Activated naive CD8-positive, alpha-beta T cell treated with anti-CD3 and anti-CD28 coated beads, Interleukin-2, amount 10 ng/mL, durations not matched to agents 7 days and 5 days (primary cell): ENCODE results near the gene CXCR1. TPM values are rescaled to one million over a fixed set of nuclear protein-coding genes. Genes with fewer than 3 reads are reported as not detected.
"Not testable (repeated sequence)": the region's sequence is repeated elsewhere in the genome, so short reads cannot be mapped to it uniquely, and the experiment has no call there.

Source experiments
- ATAC-seq: fragments of 150-1000 bp; cut with Tn5 transposase; one replicate; pipeline ENCODE4 v1.10.0; 2021; ENCODE audit warnings: low read depth, moderate library complexity
- POLR2A ChIA-PET: fragments of 350-600 bp; sonication (Branson Sonifier 250); formaldehyde crosslinking; loops from one replicate; lab custom pipeline; 2021; ENCODE audit warnings: antibody characterized with exemption; lab: Charles Lee
- DNase-seq: peaks from one replicate; pipeline ENCODE4 v3.0.0; 2021
- H3K27ac Mint-ChIP-seq: one replicate; pipeline ENCODE4 v1.8.0; 2022; ENCODE audit warnings: mild to moderate bottlenecking, mixed read lengths
- H3K27me3 Mint-ChIP-seq: one replicate; pipeline ENCODE4 v1.8.0; 2022; ENCODE audit warnings: mild to moderate bottlenecking, moderate library complexity, mixed read lengths
- H3K36me3 Mint-ChIP-seq: one replicate; pipeline ENCODE4 v1.8.0; 2021; ENCODE audit warnings: mild to moderate bottlenecking, mixed read lengths
- H3K4me1 Mint-ChIP-seq: one replicate; pipeline ENCODE4 v1.8.0; 2021; ENCODE audit warnings: mixed read lengths
- H3K4me3 Mint-ChIP-seq: one replicate; pipeline ENCODE4 v1.8.0; 2022; ENCODE audit warnings: mild to moderate bottlenecking, moderate library complexity, mixed read lengths
- H3K9me3 Mint-ChIP-seq: one replicate; pipeline ENCODE4 v1.8.0; 2021; ENCODE audit warnings: mixed read lengths
- total RNA-seq, 2 experiments: library from RNA; stranded (reverse); gene quantifications; one replicate each; pipeline ENCODE4 v1.2.3, GENCODE V29; 2021

CXCR1 gene
- total RNA-seq, 2 experiments from 2014 or later: 0.14 to 0.19 TPM

DNA sequence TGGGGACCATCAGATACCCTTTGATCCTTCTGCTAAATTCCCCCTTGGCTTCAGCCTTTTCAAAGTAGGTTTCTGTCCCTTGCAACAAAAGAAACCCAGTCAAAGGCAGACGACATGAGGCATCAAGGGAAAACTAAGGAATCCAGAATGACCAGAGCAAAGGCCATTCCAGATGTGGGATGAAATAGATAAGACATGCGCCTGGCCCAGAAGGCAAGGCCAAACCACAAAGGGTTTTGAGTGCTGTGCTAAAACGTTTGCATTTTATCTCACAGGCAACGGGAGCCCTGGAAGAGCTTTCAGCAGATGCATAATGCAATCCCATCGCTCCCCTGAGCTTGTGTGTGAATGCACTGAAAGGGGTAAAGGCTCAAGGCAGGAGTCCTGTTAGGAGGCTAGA is 17.7 kb downstream of the CXCR1 start:
- DNase-seq: no peak
- Mint-ChIP-seq H3K9me3 (no peaks in the 10 kb centered on the region), H3K27ac (no peak overlapping the region), H3K27me3 (peaks cover 17% of the 10 kb centered on the region), H3K36me3 (no peaks in the 10 kb centered on the region), H3K4me1 (peaks cover 6% of the 10 kb centered on the region), H3K4me3 (no peak overlapping the region)
- no peak for ATAC-seq
- POLR2A ChIA-PET: no interaction called here

DNA sequence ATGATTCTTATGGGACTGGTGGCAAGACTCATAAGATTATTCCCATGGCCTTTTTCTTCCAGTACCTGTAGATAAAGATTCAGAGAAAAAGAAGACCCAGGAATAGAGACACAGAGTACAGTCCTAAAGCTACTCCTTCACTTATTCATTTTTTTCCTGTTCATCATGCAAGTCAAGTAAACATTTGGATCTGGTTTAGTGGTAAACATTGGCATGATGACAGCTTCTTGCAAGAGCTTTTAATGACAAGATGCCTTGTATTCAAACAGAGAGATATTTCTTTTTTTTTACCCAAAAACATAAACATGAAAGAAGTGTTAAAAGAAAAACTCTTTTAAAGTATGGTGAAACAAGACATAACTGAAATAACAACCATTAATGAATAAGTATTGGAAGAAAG is 20.7 kb downstream of the CXCR1 start:
- Mint-ChIP-seq H3K27me3 (peaks cover 28% of the 10 kb centered on the region), H3K9me3 (no peaks in the 10 kb centered on the region), H3K36me3 (no peaks in the 10 kb centered on the region), H3K4me1 (peaks cover 6% of the 10 kb centered on the region), H3K27ac (no peak overlapping the region), H3K4me3 (no peak overlapping the region)
- POLR2A ChIA-PET: no interaction called here
- no peak for DNase-seq
- ATAC-seq: no peak

DNA sequence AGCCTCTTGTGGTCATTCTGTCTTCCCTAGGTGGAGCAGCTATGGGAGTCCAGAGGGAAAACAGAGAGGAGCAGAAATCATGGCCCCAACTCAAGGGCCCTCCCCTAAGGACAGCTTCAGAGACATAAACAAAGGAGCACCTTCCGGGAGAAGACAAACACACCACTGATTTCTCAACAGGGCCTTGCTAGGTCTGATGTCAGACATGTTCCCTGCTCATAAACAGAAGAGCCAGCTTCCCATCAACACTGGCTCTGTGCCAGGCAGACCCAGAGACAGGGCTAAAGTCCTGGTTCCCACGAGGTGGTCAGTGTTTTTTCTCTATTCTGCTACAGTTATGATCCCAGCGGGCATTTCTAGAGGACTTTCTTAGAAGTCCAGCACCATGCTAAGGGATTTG is 21.6 kb downstream of the CXCR1 start:
- H3K9me3 Mint-ChIP-seq: no peaks in the 10 kb centered on the region
- no peak for ATAC-seq
- peaks cover 4% of the 10 kb centered on the region for H3K4me1 Mint-ChIP-seq
- no peak for DNase-seq
- H3K36me3 Mint-ChIP-seq: no peaks in the 10 kb centered on the region
- POLR2A ChIA-PET: no interaction called here
- no peak overlapping the region for H3K4me3 Mint-ChIP-seq
- peaks cover 27% of the 10 kb centered on the region for H3K27me3 Mint-ChIP-seq
- H3K27ac Mint-ChIP-seq: no peak overlapping the region

DNA sequence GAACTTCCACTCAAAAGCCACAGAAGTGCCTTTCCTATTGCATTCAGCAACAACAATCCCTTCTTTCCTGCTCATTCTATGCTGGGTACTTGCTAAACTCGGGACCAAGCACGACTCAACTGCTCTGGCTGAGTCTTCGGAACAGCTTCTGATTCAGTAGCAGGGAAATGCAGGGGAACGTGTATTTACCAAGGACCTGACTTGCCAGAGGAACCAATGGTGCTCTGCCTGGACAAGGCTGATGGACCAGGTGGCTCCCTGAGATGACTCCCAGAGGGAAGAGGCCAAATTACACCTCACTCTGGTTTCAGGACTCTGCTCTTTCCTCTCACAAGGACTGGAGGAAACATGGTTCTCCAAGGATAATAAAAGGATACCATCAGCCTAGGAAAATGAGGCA is 28.7 kb downstream of the CXCR1 start:
- H3K36me3 Mint-ChIP-seq: no peaks in the 10 kb centered on the region
- H3K9me3 Mint-ChIP-seq: no peaks in the 10 kb centered on the region
- H3K27ac Mint-ChIP-seq: no peak overlapping the region
- peaks cover 31% of the 10 kb centered on the region for H3K27me3 Mint-ChIP-seq
- peaks cover 4% of the 10 kb centered on the region for H3K4me1 Mint-ChIP-seq
- no peak overlapping the region for H3K4me3 Mint-ChIP-seq
- ATAC-seq (no peak), DNase-seq (no peak)
- POLR2A ChIA-PET: no interaction called here

DNA sequence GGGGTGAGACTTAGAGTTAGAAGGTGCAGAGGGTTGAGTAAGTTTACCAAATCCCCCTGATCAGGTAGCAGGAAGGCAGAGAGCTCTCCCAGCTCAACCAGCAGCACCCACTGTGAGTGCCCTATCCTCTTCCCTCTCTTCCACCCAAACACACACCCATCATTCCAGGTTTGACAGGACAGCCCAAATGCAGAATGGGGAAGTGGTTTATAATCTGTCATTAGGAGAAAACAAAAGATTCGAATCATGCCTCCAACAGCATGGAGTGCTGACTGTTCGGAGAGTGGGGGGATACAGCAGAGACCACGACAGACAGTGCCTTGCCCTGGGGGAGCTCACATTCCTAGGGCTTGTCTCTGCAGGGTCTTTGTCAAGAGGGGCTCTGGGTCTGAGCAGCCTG is 29.2 kb downstream of the CXCR1 start:
- ATAC-seq (no peak), DNase-seq (no peak)
- H3K4me3 Mint-ChIP-seq: no peak overlapping the region
- no peaks in the 10 kb centered on the region for H3K36me3 Mint-ChIP-seq
- no peak overlapping the region for H3K27ac Mint-ChIP-seq
- POLR2A ChIA-PET: no interaction called here
- H3K4me1 Mint-ChIP-seq: peaks cover 4% of the 10 kb centered on the region
- peaks cover 31% of the 10 kb centered on the region for H3K27me3 Mint-ChIP-seq
- no peaks in the 10 kb centered on the region for H3K9me3 Mint-ChIP-seq

DNA sequence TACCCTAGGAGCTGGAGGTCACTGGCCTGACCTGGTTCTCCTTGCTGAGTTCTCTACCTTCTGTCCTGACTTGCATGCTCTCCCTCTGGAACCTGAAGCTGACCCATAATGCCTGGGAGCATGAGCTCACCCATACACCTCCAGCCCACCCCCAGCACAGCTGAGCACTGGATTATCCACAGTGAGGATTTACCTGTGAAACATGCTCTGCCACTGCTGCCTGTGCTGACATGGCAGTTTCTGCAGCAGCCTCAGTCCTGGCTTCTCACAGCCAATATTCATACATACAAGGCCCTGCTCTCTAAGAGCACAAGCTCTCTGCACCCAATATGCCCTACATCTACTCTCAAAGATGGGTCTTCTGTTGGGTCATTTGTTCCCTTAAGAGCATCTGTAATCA is 35.9 kb downstream of the CXCR1 start:
- DNase-seq (no peak), ATAC-seq (no peak)
- no peaks in the 10 kb centered on the region for H3K9me3 Mint-ChIP-seq
- no peak overlapping the region for H3K27ac Mint-ChIP-seq
- H3K27me3 Mint-ChIP-seq: peaks cover 4% of the 10 kb centered on the region
- no peak overlapping the region for H3K4me3 Mint-ChIP-seq
- H3K36me3 Mint-ChIP-seq: no peaks in the 10 kb centered on the region
- POLR2A ChIA-PET: no interaction called here
- peaks cover 4% of the 10 kb centered on the region for H3K4me1 Mint-ChIP-seq

DNA sequence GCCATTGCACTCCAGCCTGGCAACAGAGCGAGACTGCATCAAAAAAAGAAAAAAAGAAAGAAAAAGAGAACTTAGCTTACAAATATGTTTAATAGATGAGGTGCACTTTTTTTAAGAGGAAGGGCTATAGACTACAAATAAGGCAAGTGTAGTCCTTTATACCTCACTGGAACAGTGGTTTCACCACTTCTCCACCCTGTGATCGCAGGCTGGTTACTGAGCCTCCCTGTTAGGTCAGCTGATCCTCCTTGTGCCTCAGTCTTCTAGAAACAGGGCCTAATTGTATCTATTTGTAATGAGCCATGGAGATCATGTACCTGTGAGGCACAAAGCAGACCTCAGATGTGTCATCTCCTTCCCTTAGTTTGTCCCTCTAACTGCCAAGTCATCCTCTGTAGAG is 36.4 kb downstream of the CXCR1 start:
- no peak overlapping the region for H3K4me3 Mint-ChIP-seq
- H3K27me3 Mint-ChIP-seq: peaks cover 4% of the 10 kb centered on the region
- peaks cover 8% of the 10 kb centered on the region for H3K4me1 Mint-ChIP-seq
- H3K27ac Mint-ChIP-seq: no peak overlapping the region
- no peaks in the 10 kb centered on the region for H3K36me3 Mint-ChIP-seq
- ATAC-seq (no peak), DNase-seq (no peak)
- POLR2A ChIA-PET: no interaction called here
- no peaks in the 10 kb centered on the region for H3K9me3 Mint-ChIP-seq

DNA sequence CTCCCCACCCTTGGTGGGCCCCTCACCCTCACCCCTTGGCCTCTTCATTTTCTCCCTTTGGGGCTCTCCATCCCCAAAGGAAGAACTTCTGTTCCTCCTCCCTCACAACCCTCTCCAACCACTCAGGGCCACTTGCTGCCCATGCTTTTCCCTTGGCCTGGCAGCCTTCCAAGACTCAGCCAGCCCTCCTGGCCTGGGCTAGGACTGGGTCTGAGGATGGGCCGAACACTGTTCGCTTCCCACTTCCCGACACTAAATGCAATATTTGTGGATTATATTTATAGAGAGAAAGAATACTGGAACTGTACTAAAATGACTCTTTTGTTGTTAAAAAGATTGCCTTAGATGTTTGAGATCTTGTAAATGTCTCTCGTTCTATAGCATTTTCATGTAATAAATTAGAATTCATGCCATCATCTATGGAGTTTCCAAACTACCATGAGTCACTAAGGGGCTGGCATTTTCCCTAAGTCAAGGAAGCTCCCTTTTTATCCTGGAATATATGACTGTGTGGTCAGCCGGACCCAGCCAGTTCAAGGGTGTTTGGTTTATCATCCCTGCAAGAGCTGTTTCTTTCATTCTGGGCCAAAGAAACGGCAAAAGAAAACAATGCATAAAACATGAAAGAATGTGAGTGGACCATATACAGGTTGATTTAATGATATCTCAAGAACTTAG is 37.2 kb downstream of the CXCR1 start:
- no peak for ATAC-seq
- DNase-seq: no peak
- Mint-ChIP-seq H3K27ac (no peak overlapping the region), H3K27me3 (peaks cover 4% of the 10 kb centered on the region), H3K36me3 (no peaks in the 10 kb centered on the region), H3K4me1 (peaks cover 9% of the 10 kb centered on the region), H3K4me3 (no peak overlapping the region), H3K9me3 (no peaks in the 10 kb centered on the region)
- POLR2A ChIA-PET: no interaction called here

DNA sequence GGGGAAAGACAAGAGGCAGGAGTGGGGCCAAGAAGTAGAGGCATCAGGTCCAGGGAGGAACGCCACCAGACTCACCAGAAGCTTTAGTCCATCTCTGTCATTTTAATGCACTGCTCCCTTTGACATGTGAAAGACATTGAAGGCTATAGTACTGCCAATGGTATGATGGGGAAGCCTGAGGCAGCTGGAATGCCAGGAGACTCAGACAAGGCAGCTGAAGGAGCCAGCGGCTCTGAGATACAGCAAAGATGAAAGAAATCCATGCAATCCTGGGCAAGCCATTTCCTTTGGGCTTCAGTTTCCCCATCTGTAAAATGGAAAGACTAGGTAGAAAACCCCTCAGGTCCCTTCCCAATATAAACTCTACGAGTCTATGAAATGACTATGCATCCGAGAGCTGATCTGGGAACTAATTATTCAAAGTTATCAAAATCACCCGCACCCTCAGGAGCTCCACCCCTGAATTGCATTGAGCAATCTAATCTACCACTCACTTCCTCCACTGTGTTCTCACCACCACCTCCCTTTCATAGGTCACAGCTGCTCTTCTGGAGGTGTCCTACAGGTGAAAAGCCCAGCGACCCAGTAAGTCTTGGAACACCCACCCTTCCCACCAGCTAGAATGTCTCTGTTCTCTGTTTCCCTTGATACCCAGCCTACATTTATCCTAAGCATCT is 37.8 kb downstream of the CXCR1 start:
- Mint-ChIP-seq H3K36me3 (no peaks in the 10 kb centered on the region), H3K27ac (no peak overlapping the region), H3K4me3 (no peak overlapping the region), H3K4me1 (peaks cover 9% of the 10 kb centered on the region), H3K9me3 (no peaks in the 10 kb centered on the region), H3K27me3 (peaks cover 2% of the 10 kb centered on the region)
- POLR2A ChIA-PET: no interaction called here
- DNase-seq: no peak
- no peak for ATAC-seq

DNA sequence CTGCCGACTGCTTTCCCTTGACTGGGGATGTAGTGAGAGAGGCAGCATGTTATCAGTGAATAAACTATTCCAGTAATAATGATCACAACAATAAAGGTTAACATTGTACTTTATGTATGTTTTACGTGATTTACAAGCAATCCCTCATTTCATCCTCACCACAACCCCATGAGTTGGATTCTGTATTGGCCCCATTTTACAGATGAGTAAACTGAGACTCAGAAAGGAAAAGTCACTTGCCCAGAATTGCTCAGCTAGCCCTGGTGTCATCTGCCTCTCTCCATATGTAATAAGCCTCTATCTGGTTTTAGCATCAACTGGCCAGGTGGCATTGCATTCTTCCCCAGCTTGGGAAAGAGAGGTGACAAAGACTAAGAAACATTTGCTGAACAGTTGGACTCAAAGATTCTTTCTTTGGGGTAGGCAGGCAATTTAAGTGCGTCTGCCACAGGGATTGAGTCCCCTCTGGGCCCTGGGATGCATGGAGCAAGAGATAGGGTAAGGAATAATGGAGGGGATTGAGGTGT is 38.8 kb downstream of the CXCR1 start:
- Mint-ChIP-seq H3K27me3 (peaks cover 2% of the 10 kb centered on the region), H3K4me3 (no peak overlapping the region), H3K9me3 (no peaks in the 10 kb centered on the region), H3K27ac (no peak overlapping the region), H3K4me1 (peaks cover 9% of the 10 kb centered on the region), H3K36me3 (no peaks in the 10 kb centered on the region)
- POLR2A ChIA-PET: no interaction called here
- ATAC-seq (no peak), DNase-seq (no peak)

DNA sequence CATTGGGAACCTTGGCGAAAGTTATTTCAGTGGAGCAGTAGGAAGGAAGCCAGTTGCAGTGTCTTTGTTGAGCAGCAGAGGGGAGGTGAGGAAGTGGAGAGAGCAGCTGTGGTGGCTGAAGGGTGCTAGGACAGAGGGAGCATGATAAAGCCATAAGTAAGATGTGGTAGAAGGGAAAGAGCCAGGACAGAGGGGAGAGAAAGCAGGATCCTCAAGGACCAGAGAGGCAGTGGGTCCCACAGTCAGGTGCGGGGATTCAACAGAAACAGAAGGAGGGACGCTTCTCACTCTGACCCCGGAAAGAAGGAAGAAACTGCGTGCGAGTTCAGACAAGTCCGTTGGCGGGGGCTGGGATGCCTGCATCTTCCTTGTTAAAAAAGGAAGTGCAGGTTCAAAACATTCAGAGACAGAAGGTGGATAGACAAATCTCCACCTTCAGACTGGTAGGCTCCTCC is 41.1 kb downstream of the CXCR1 start, which contains the start of gene CXCR2:
TSS of gene CXCR2 (plus strand) at position 403 of the 455 bp plus-strand sequence. CDS start 8,774 bp downstream, outside the sequence.
- H3K27ac Mint-ChIP-seq: peak within 1 kb of the TSS; percentile 76
- POLR2A ChIA-PET: interaction anchor here (0.5 kb wide), 1 partner anchor 375 kb away, joined by 3 read pairs; no protein-coding TSS in a partner anchor
- no peaks in the 10 kb centered on the region for H3K36me3 Mint-ChIP-seq
- peaks cover 6% of the 10 kb centered on the region for H3K9me3 Mint-ChIP-seq
- H3K27me3 Mint-ChIP-seq: peaks cover 2% of the 10 kb centered on the region
- DNase-seq: no peak
- ATAC-seq: peak; percentile 79
- peak within 1 kb of the TSS; percentile 61 for H3K4me3 Mint-ChIP-seq
- peaks cover 9% of the 10 kb centered on the region for H3K4me1 Mint-ChIP-seq

DNA sequence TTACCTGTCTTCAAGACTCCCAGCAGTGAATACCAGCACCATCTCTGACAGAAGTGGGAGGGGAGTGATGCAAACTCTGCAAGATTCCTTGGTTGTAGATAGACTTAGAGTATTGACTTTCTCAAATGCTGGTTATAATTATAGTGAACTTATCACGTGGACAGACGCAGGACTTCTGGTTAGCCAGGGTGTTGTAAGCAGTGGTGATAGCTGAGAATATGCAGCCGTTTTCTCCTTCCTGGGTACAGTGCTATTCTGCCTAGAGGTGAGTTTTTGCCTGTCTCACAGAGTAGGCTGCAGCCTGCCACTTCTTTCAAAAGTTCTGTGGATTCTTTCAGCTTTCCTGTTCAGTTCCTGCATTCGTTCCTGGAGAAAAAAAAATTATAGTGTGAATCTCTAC is 41.7 kb downstream of the CXCR1 start:
- Mint-ChIP-seq H3K4me1 (peaks cover 9% of the 10 kb centered on the region), H3K27me3 (peaks cover 2% of the 10 kb centered on the region), H3K36me3 (no peaks in the 10 kb centered on the region), H3K9me3 (peaks cover 6% of the 10 kb centered on the region), H3K4me3 (peak overlapping the region; percentile 61), H3K27ac (no peak overlapping the region)
- DNase-seq: no peak
- ATAC-seq: no peak
- POLR2A ChIA-PET: no interaction called here

DNA sequence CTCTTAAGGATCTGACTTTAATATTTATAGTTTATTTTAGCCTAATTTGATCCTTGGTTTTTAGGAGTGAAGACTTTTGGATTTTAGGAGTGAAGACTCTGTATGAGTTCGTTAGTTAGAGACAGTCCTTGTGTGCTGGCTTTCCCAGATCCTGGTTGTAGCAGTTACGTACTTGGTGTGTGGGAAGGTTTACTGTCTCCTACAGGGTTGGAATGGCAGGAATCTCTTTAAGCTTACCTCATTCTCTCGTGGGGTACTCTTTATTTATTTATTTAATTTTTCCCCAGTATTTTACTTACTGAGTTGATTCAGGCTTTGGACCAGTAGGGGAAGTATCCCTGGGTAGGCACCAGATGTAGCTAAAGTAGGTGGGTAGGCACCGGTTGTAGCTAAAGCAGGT is 42.8 kb downstream of the CXCR1 start:
- H3K27me3 Mint-ChIP-seq: no peaks in the 10 kb centered on the region
- H3K4me3 Mint-ChIP-seq: no peak overlapping the region
- ATAC-seq (no peak), DNase-seq (no peak)
- H3K9me3 Mint-ChIP-seq: peaks cover 6% of the 10 kb centered on the region
- POLR2A ChIA-PET: no interaction called here
- H3K4me1 Mint-ChIP-seq: peaks cover 9% of the 10 kb centered on the region
- no peak overlapping the region for H3K27ac Mint-ChIP-seq
- no peaks in the 10 kb centered on the region for H3K36me3 Mint-ChIP-seq

DNA sequence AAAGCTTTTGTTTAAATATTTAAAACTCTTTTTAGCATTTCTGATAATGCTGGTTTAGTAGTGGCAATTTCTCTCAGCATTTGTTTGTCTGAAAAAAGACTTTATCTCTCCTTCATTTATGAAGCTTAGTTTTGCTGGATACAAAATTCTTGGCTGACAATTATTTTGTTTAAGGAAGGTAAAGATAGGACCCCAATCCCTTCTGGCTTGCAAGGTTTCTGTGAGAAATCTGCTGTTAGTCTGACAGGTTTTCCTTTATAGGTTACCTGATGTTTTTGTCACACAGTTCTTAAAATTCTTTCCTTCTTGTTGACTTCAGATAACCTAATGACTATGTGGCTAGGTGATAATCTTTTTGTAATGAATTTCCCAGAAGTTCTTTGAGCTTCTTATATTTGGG is 44.5 kb downstream of the CXCR1 start:
- H3K4me3 Mint-ChIP-seq, H3K4me1 Mint-ChIP-seq, H3K9me3 Mint-ChIP-seq, H3K27me3 Mint-ChIP-seq, ATAC-seq, POLR2A ChIA-PET, H3K36me3 Mint-ChIP-seq, DNase-seq, H3K27ac Mint-ChIP-seq: not testable (repeated sequence)
